HEK293 (cell line): Measurements from ENCODE around the gene G2E3.

ENCODE experiments used
- CTCF ChIA-PET: fragments of 350-600 bp; formaldehyde crosslinking; extraction: SDS; loops from one replicate; lab custom pipeline; 2021; ENCODE audit warnings: antibody characterized with exemption; lab: Yijun Ruan, JAX
- POLR2A ChIA-PET: fragments of 300-600 bp; formaldehyde crosslinking; extraction: SDS; loops from one replicate; lab custom pipeline; 2020; ENCODE audit warnings: antibody characterized with exemption, inconsistent platforms; lab: Yijun Ruan, JAX
- H3K27ac ChIP-seq: fragments of 200-500 bp; sonication (Bioruptor generic); 2 replicates; pipeline ENCODE4 v1.5.1; 2014; ENCODE audit warnings: low read depth, low read length, control low read depth, inconsistent platforms; ENCODE audit errors: extremely low read depth
- H3K36me3 ChIP-seq, 2 experiments: fragments of 200-500 bp in 1 of 2; sonication (Bioruptor generic) in 1 of 2; 1 replicate in 1 of 2; 2 replicates in 1 of 2; pipeline ENCODE4 v1.5.1; 2014 to 2017; ENCODE audit warnings: inconsistent platforms in 2 of 2, low read length in 2 of 2; ENCODE audit not compliant: control insufficient read depth in 2 of 2, insufficient read depth in 1 of 2
- H3K4me1 ChIP-seq: fragments of 200-500 bp; sonication (Bioruptor generic); 2 replicates; pipeline ENCODE4 v1.5.1; 2014; ENCODE audit warnings: mild to moderate bottlenecking, low read length, inconsistent platforms; ENCODE audit not compliant: control insufficient read depth, insufficient read depth
- H3K4me3 ChIP-seq: 2 replicates; pipeline ENCODE4 v1.5.1; 2011; ENCODE audit warnings: low read depth, mild to moderate bottlenecking, control low read depth, low read length, moderate library complexity
- H3K9me3 ChIP-seq: fragments of 200-500 bp; sonication (Bioruptor generic); 2 replicates; pipeline ENCODE4 v1.5.1; 2014; ENCODE audit warnings: low read depth, low read length, inconsistent platforms; ENCODE audit not compliant: control insufficient read depth, insufficient read depth
- KLF8 ChIP-seq: fragments of 450-650 bp; formaldehyde crosslinking; IDR thresholded peaks from 2 replicates; pipeline ENCODE4 v1.5.1; 2016; ENCODE audit warnings: missing biosample characterization, missing genetic modification characterization
- KLF9 ChIP-seq: fragments of 450-650 bp; formaldehyde crosslinking; IDR thresholded peaks from 2 replicates; pipeline ENCODE4 v1.5.1; 2016; ENCODE audit warnings: missing biosample characterization, missing genetic modification characterization, low read depth
- OSR2 ChIP-seq: fragments of 450-650 bp; formaldehyde crosslinking; IDR thresholded peaks from 2 replicates; pipeline ENCODE4 v1.5.1; 2016; ENCODE audit warnings: missing biosample characterization, missing genetic modification characterization
- SALL2 ChIP-seq: fragments of 450-650 bp; formaldehyde crosslinking; IDR thresholded peaks from 2 replicates; pipeline ENCODE4 v1.5.0; 2017; ENCODE audit warnings: missing biosample characterization, mild to moderate bottlenecking, missing genetic modification characterization, borderline replicate concordance
- YY1 ChIP-seq: fragments of 450-650 bp; formaldehyde crosslinking; IDR thresholded peaks from 2 replicates; pipeline ENCODE4 v1.5.1; 2018; ENCODE audit warnings: missing biosample characterization, missing genetic modification characterization
- ZBTB21 ChIP-seq: fragments of 450-650 bp; formaldehyde crosslinking; IDR thresholded peaks from 2 replicates; pipeline ENCODE4 v1.5.1; 2017; ENCODE audit warnings: missing biosample characterization, missing genetic modification characterization
- ZBTB48 ChIP-seq: fragments of 450-650 bp; formaldehyde crosslinking; IDR thresholded peaks from 2 replicates; pipeline ENCODE4 v1.5.1; 2016; ENCODE audit warnings: missing biosample characterization, missing genetic modification characterization
- ZEB2 ChIP-seq: fragments of 450-650 bp; formaldehyde crosslinking; IDR thresholded peaks from 2 replicates; pipeline ENCODE4 v1.5.1; 2016; ENCODE audit warnings: missing biosample characterization, missing genetic modification characterization
- ZNF133 ChIP-seq: fragments of 450-650 bp; formaldehyde crosslinking; IDR thresholded peaks from 2 replicates; pipeline ENCODE4 v1.5.1; 2016; ENCODE audit warnings: missing biosample characterization, missing genetic modification characterization
- ZNF157 ChIP-seq: fragments of 450-650 bp; formaldehyde crosslinking; IDR thresholded peaks from 2 replicates; pipeline ENCODE4 v1.5.1; 2016; ENCODE audit warnings: missing biosample characterization, missing genetic modification characterization
- ZNF184 ChIP-seq: fragments of 450-650 bp; IDR thresholded peaks from 2 replicates; pipeline ENCODE4 v1.5.1; 2018; ENCODE audit warnings: missing biosample characterization, mild to moderate bottlenecking, missing genetic modification characterization
- ZNF26 ChIP-seq: fragments of 450-650 bp; formaldehyde crosslinking; IDR thresholded peaks from 2 replicates; pipeline ENCODE4 v1.5.1; 2016; ENCODE audit warnings: missing biosample characterization, missing genetic modification characterization
- ZNF311 ChIP-seq: fragments of 450-650 bp; formaldehyde crosslinking; IDR thresholded peaks from 2 replicates; pipeline ENCODE4 v1.5.1; 2017; ENCODE audit warnings: missing biosample characterization, missing genetic modification characterization, borderline replicate concordance
- ZNF350 ChIP-seq: fragments of 450-650 bp; formaldehyde crosslinking; IDR thresholded peaks from 2 replicates; pipeline ENCODE4 v1.5.0; 2017; ENCODE audit warnings: missing biosample characterization, mild to moderate bottlenecking, missing genetic modification characterization
- ZNF501 ChIP-seq: fragments of 450-650 bp; formaldehyde crosslinking; IDR thresholded peaks from 2 replicates; pipeline ENCODE4 v1.5.1; 2016; ENCODE audit warnings: missing biosample characterization, missing genetic modification characterization
- ZNF514 ChIP-seq: fragments of 450-650 bp; formaldehyde crosslinking; IDR thresholded peaks from 2 replicates; pipeline ENCODE4 v1.5.1; 2016; ENCODE audit warnings: missing biosample characterization, missing genetic modification characterization
- ZNF548 ChIP-seq: fragments of 450-650 bp; formaldehyde crosslinking; IDR thresholded peaks from 2 replicates; pipeline ENCODE4 v1.5.1; 2016; ENCODE audit warnings: missing biosample characterization, missing genetic modification characterization
- ZNF585B ChIP-seq: fragments of 450-650 bp; formaldehyde crosslinking; IDR thresholded peaks from 2 replicates; pipeline ENCODE4 v1.5.1; 2016; ENCODE audit warnings: missing biosample characterization, missing genetic modification characterization
- ZNF596 ChIP-seq: fragments of 450-650 bp; IDR thresholded peaks from 2 replicates; pipeline ENCODE4 v1.5.0; 2018; ENCODE audit warnings: missing biosample characterization, mild to moderate bottlenecking, missing genetic modification characterization, moderate library complexity
- ZNF610 ChIP-seq: fragments of 450-650 bp; formaldehyde crosslinking; IDR thresholded peaks from 2 replicates; pipeline ENCODE4 v1.5.1; 2016; ENCODE audit warnings: missing biosample characterization, missing genetic modification characterization, borderline replicate concordance
- ZNF624 ChIP-seq: fragments of 450-650 bp; formaldehyde crosslinking; IDR thresholded peaks from 2 replicates; pipeline ENCODE4 v1.5.1; 2017; ENCODE audit warnings: missing biosample characterization, missing genetic modification characterization
- ZNF626 ChIP-seq: fragments of 450-650 bp; sonication (Bioruptor Pico); formaldehyde crosslinking; IDR thresholded peaks from 2 replicates; pipeline ENCODE4 v1.5.1; 2018; ENCODE audit warnings: missing biosample characterization, missing genetic modification characterization, inconsistent platforms
- ZNF654 ChIP-seq: fragments of 450-650 bp; formaldehyde crosslinking; IDR thresholded peaks from 2 replicates; pipeline ENCODE4 v1.5.1; 2016; ENCODE audit warnings: low read depth, missing biosample characterization, missing genetic modification characterization
- ZNF830 ChIP-seq: fragments of 450-650 bp; IDR thresholded peaks from 2 replicates; pipeline ENCODE4 v1.5.0; 2018; ENCODE audit warnings: missing biosample characterization, missing genetic modification characterization, low read depth, mild to moderate bottlenecking, moderate library complexity
- TF ChIP-seq, protein P1 (sequence below): fragments of 450-650 bp; formaldehyde crosslinking; IDR thresholded peaks from 2 replicates; pipeline ENCODE4 v1.5.1; 2016; ENCODE audit warnings: missing biosample characterization, missing genetic modification characterization
- TF ChIP-seq, protein P2 (sequence below): fragments of 450-650 bp; formaldehyde crosslinking; IDR thresholded peaks from 2 replicates; pipeline ENCODE4 v1.5.1; 2016; ENCODE audit warnings: missing biosample characterization, missing genetic modification characterization

Gene G2E3

GRCh38 chr14:30655124-30655523 lies 96.2 kb downstream of the G2E3 start:
- Histone ChIP-seq H3K36me3 (peaks cover 52 to 74% of the 10 kb centered on the region in 2 experiments), H3K9me3 (no peaks in the 10 kb centered on the region), H3K27ac (no peak overlapping the region), H3K4me3 (no peak overlapping the region), H3K4me1 (no peaks in the 10 kb centered on the region)
- TF ChIP-seq ZNF610 (tag by site-specific recombination) (no peak), SALL2 (tag by site-specific recombination) (no peak), YY1 (no peak), ZNF157 (tag by site-specific recombination) (no peak), ZNF596 (tag by site-specific recombination) (no peak), ZNF501 (no peak), OSR2 (no peak), ZBTB21 (tag by site-specific recombination) (no peak), ZNF350 (no peak), ZNF585B (tag by site-specific recombination) (no peak)
- POLR2A ChIA-PET, result interaction anchor here (1.3 kb wide), 1 partner anchor 34 kb away, joined by 3 read pairs; no protein-coding TSS in a partner anchor
- CTCF ChIA-PET, result interaction anchor here (0.6 to 1.8 kb wide), 10 partner anchors 22 to 929 kb away, joined by 3 to 7 read pairs (median 4); no protein-coding TSS in a partner anchor

DNA sequence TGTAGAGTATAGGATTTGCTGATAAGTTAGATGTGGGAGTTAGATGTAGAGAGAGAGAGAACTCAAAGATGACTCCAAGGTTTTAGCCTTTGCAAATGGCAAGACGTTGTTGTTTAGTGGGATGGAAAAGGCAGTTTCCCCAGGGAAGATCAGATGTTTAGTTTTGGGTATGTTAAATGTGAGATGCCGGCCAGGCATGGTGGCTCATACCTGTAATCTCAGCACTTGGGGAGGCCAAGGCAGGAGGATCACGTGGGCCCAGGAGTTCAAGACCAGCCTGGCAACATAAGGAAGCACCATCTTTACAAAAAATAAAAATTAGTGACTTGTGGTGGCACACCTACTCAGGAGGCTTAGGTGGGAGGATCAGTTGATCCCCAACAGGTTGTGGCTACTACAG lies 96.7 kb downstream of the G2E3 start:
- TF ChIP-seq ZBTB48 (tag by site-specific recombination), result no peak
- no peak for TF ChIP-seq ZNF184 (tag by site-specific recombination)
- TF ChIP-seq ZNF26 (tag by site-specific recombination), result no peak
- TF ChIP-seq ZEB2, result no peak
- TF ChIP-seq KLF9 (tag by site-specific recombination), result no peak
- TF ChIP-seq ZNF596 (tag by site-specific recombination), result no peak
- TF ChIP-seq ZNF830, result no peak
- no peak for TF ChIP-seq ZNF133
- TF ChIP-seq ZNF624 (tag by site-specific recombination), result no peak
- no peak for TF ChIP-seq ZNF514
- ChIA-PET CTCF (interaction anchor here (0.6 to 1.8 kb wide), 7 partner anchors 23 to 929 kb away, joined by 3 to 7 read pairs (median 4); no protein-coding TSS in a partner anchor), POLR2A (interaction anchor here (1.3 kb wide), 1 partner anchor 34 kb away, joined by 3 read pairs; no protein-coding TSS in a partner anchor)
- Histone ChIP-seq H3K27ac (no peak overlapping the region), H3K36me3 (peaks cover 50 to 75% of the 10 kb centered on the region in 2 experiments), H3K4me3 (no peak overlapping the region), H3K9me3 (no peaks in the 10 kb centered on the region), H3K4me1 (no peaks in the 10 kb centered on the region)

DNA sequence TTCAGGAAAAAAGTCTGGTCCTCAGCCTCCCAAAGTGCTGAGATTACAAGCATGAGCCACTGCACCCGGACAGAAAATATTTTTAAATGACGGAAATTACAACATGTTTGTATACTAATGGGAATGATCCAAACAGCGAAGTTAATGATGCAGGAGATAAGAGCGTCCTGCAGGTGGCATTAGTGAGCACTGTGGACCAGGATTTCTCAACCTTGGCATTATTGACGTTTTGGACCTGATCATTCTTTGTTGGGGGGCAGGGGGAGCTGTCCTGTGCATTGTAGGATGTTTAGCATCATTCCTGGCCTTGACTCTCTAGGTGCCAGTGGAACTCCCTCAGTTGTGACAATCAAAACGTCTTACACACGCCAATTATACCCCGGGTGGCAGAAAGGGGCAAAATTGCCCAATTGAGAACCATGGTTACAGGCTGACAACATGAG lies 97.3 kb downstream of the G2E3 start:
- TF ChIP-seq ZNF626 (no peak), ZNF654 (tag by site-specific recombination) (peak; percentile 20; the same call in 1 of the 2 replicates), KLF8 (tag by site-specific recombination) (no peak), ZNF548 (tag by site-specific recombination) (no peak), ZNF311 (tag by site-specific recombination) (no peak)
- TF ChIP-seq, protein P1, sequence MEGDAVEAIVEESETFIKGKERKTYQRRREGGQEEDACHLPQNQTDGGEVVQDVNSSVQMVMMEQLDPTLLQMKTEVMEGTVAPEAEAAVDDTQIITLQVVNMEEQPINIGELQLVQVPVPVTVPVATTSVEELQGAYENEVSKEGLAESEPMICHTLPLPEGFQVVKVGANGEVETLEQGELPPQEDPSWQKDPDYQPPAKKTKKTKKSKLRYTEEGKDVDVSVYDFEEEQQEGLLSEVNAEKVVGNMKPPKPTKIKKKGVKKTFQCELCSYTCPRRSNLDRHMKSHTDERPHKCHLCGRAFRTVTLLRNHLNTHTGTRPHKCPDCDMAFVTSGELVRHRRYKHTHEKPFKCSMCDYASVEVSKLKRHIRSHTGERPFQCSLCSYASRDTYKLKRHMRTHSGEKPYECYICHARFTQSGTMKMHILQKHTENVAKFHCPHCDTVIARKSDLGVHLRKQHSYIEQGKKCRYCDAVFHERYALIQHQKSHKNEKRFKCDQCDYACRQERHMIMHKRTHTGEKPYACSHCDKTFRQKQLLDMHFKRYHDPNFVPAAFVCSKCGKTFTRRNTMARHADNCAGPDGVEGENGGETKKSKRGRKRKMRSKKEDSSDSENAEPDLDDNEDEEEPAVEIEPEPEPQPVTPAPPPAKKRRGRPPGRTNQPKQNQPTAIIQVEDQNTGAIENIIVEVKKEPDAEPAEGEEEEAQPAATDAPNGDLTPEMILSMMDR (tag by site-specific recombination), result peak; percentile 29
- TF ChIP-seq, protein P2, sequence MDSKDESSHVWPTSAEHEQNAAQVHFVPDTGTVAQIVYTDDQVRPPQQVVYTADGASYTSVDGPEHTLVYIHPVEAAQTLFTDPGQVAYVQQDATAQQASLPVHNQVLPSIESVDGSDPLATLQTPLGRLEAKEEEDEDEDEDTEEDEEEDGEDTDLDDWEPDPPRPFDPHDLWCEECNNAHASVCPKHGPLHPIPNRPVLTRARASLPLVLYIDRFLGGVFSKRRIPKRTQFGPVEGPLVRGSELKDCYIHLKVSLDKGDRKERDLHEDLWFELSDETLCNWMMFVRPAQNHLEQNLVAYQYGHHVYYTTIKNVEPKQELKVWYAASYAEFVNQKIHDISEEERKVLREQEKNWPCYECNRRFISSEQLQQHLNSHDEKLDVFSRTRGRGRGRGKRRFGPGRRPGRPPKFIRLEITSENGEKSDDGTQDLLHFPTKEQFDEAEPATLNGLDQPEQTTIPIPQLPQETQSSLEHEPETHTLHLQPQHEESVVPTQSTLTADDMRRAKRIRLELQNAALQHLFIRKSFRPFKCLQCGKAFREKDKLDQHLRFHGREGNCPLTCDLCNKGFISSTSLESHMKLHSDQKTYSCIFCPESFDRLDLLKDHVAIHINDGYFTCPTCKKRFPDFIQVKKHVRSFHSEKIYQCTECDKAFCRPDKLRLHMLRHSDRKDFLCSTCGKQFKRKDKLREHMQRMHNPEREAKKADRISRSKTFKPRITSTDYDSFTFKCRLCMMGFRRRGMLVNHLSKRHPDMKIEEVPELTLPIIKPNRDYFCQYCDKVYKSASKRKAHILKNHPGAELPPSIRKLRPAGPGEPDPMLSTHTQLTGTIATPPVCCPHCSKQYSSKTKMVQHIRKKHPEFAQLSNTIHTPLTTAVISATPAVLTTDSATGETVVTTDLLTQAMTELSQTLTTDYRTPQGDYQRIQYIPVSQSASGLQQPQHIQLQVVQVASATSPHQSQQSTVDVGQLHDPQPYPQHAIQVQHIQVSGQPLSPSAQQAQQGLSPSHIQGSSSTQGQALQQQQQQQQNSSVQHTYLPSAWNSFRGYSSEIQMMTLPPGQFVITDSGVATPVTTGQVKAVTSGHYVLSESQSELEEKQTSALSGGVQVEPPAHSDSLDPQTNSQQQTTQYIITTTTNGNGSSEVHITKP, result peak; percentile 62
- no peaks in the 10 kb centered on the region for H3K4me1 ChIP-seq
- H3K36me3 ChIP-seq, result peaks cover 50 to 78% of the 10 kb centered on the region in 2 experiments
- CTCF ChIA-PET, result interaction anchor here (0.6 to 1.0 kb wide), 4 partner anchors 15 to 1782 kb away, joined by 3 to 7 read pairs (median 6); no protein-coding TSS in a partner anchor
- POLR2A ChIA-PET, result no interaction called here
- H3K27ac ChIP-seq, result no peak overlapping the region
- H3K4me3 ChIP-seq, result no peak overlapping the region
- H3K9me3 ChIP-seq, result no peaks in the 10 kb centered on the region
